GM19328 (cell line): ENCODE results near the gene SLC16A3.

Experiments used
- ATAC-seq: cut with Tn5 transposase; IDR thresholded peaks from one replicate; pipeline ENCODE4 v1.9.1; 2021; ENCODE audit warnings: mild to moderate bottlenecking, moderate library complexity; ENCODE audit not compliant: unreplicated experiment

SLC16A3 gene

GRCh38 chr17:82221341-82221902 lies 7.4 kb upstream of the SLC16A3 start:
- ATAC-seq: no peak

GRCh38 chr17:82222816-82223215 lies 6.0 kb upstream of the SLC16A3 start:
- ATAC-seq: no peak

GRCh38 chr17:82223517-82223916 lies 5.3 kb upstream of the SLC16A3 start:
- no peak for ATAC-seq

GRCh38 chr17:82224666-82225065 lies 4.2 kb upstream of the SLC16A3 start:
- ATAC-seq: no peak

DNA sequence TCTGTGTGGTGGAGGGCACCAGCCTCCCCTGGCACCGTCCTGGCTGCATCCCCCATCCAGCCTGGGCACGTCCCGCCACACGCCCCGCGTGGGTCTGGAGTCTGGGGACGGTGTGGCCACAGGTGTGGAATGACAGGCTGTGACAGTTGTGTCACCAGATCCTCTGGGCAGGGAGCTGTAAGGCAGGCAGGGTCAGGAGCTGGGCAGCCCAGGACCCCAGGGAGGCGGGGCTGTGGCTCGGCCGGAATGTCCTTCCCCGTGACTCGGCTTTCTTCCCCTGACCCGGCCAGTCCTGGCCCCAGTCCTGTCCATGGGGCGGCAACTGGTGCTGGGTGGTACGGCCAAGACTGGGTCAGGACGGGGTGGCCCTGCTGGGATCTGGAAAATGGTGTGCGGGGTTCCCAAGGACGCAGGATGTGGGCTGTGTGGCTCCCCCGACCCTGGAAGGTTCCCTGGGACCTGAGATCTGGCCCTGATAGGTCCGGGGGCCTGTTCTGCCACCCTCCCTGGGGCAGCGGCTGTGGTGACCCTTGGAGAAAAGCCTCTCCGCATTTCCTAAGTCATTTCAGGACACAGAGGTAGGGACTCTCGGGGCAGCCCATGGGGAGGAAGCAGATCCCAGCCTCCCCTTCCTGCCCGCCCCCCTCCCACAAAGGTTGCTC lies 3.3 kb upstream of the SLC16A3 start:
- no peak for ATAC-seq

- ATAC-seq: no peak
Measured at GRCh38 chr17:82226146-82226808, 2.6 kb upstream of the SLC16A3 start.

DNA sequence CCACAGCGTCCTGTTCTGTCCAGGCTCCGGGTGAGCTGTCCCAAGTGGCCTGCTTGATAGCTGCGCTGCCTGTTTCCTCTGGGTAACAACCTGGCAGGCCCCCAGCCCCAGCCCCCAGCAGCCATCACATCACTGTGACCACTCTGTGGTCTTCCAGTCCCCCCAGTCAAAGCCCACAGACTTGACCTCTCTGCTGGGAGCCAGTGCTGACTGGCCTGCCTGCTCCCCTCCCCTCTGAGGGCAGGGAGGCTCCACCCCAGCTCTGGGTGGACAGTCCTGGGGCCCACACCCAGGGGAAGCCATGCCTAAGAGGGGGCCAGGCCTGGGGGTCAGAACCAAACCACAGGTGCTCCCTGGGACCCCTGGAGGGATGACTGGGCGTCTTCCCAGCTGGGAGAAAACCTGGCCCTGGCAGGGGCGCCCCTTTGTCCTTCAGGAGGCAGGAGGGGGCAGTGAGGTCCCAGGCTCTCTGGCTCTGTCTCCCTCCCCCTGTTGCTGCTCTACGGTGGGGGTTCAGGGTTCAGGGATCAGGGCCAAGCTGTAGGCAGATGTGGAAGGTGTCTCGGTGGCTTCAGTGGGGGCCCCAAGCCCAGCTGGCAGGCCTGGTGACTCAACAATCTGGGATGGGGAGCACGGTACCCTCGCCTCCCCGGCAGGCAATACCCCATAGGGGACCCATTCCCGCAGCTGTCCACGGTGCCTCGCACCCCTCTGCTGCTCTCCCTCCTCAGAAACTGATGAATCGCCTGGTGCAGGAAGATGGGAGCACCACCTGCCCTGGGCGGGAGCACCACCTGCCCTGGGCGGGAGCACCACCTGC lies 1.8 kb upstream of the SLC16A3 start:
- ATAC-seq: no peak

DNA sequence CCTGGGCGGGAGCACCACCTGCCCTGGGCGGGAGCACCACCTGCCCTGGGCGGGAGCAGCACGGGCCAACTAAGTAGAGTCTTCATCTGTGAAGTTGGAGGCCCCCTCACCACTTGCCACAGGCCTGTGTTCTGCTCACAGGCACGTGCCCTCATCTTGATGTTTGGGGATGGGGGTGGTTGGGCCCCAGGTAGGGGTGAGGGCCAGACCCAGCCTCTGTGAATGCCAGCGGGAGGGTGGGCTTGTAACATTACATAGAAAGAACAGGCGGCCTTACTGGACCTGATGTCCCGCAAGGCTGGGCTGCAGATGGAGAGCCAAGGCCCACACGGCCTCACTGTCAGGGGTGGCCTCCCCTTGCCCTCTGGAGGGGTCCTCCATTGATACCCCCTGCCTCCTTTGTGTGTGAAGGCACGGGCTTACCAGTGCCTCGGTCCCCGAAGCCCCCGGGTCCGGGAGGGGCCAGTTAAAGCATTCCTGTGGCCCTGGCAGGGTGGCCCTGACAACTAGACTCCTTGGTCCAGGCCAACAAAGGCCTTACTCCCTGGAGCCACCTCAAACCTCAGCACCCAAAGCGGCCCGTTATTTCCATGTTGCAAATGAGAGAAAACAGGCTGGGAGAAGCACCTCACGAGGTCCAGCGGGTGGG lies 1.1 kb upstream of the SLC16A3 start:
- no peak for ATAC-seq

GRCh38 chr17:82228278-82228841 lies 482 bp upstream of the SLC16A3 start:
- no peak for ATAC-seq

DNA sequence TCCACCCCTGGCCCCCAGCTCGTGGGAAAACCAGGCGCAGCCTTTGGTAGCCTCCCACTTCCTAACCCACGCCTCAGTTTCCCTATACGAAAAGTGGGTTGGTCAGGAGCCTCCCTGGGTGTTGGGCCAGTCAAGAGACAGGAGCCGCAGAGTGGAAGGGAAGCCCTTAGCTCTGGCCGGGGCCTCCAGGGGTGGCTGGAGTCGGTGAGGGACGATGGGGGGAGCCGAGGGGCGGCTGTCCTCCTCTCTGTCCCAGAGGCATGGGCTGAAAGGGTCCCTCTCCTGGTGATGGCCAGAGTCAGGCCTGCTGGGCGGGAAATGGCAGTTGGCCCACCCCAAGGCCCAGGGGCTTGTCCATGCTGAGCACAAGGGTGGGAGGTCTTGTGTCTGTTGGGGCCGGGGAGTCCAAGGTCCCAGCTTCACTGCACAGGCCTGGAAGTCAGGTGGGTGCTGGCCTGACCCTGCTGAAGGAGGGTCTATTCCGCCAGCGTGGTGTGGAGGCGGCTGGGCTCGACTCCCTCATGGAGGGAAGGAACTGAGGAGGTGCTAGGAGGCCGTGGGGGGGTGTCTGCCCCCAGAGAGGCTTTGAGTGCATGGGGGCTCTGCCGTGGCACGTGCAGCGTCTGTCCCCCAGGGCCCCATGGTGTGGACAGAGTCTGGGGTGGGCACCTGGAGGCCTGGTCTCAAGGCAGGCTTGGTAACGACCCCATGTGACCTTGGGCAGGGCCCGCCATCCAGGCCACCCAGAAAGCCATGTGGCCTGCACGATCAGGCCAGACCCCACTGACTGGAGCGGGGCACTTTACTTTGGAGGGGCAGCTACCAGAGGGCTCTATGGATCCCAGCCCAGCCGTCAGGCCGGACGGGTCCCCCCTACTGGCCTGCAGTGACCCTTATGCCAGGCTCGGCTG lies 1.1 kb downstream of the SLC16A3 start:
- no peak for ATAC-seq

DNA sequence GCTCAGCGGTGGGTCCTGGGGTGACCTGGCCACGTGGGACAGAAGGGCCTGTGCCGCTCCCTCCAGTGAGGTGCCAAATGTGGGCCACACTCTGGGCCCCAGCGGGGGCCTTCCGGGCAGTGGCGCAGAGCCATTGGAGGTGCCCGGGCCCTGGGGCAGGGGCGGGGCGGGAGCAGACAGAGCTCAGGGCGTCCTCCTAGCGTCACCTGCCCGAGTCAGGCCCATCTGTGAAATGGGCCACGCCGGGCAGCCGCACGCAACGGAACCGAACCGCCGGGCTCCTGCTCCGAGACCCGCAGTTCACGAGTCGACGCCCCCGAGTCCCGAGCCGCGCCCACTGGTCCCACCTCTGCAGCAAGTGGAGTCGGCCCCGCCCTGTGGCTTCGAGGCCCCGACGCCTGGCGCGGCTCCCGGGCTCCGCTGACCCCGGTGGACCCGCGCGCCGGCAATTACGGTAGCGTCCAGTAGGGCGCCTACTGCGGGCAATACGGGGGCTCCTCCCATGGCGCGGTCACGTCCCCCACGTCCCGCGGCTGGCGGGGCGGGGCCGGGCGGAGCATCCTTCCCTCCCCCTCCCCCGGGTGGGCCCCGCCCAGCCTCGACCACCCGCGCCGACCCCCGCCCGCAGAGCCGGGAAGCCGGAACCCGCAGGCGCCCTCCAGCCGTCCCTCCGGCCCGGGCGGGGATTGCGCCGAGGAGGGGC lies 1.9 kb downstream of the SLC16A3 start:
- ATAC-seq: no peak

DNA sequence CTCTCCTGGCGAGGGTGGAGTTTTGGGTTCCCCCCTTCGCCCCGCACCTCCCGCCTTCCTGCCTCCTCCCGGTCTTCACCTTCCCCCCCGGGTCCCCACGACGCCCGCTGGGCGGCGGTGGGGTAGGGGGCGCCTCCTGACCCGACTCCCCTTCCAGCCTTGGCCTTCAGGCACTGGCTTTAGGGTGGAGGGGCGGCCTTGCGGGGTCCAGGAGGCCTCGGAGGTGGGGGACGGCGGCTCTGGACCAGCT lies 2.4 kb downstream of the SLC16A3 start:
- no peak for ATAC-seq

GRCh38 chr17:82231562-82232321 lies 2.9 kb downstream of the SLC16A3 start:
- no peak for ATAC-seq

DNA sequence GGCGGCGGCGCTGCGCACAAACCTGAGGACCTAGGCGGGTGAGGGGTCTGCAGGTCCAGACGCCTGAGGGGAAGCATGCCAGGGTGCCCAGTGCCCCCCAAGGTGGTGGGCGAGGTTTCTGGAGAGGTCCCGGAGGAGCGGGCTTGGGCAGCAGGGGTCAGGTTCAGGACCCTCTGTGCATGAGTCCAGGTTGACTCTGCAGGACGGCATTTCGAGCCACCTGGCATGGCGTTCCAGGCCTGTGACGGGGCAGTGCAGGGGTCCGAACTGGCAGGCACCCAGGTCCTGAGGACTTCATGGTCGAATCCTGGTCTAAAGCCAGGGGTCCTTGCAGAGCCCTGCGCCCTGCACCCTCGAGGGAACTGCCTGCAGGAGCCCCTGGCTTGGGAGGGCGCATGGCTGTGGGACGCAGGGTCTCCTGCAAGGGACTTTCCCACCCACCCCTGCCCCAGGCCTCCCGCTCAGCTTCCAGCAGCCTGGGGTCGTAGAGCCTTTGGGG lies 3.5 kb downstream of the SLC16A3 start:
- ATAC-seq: no peak

- no peak for ATAC-seq
Measured at GRCh38 chr17:82232876-82233785, 4.3 kb downstream of the SLC16A3 start.

- ATAC-seq: no peak
Measured at GRCh38 chr17:82234211-82235055, 5.6 kb downstream of the SLC16A3 start.
